Keratinocyte (primary cell): ENCODE measurements around the gene HSH2D. TPM values are rescaled to one million over a fixed set of nuclear protein-coding genes. Genes with fewer than 3 reads are reported as not detected.

ENCODE experiments used
- DNase-seq: peaks from one replicate; pipeline ENCODE4 v3.0.0-alpha.2; 2011; ENCODE audit warnings: low read depth, missing footprints, low spot score
- FAIRE-seq: peaks from 2 replicates; lab custom pipeline; 2011; peaks lifted over from hg19 to GRCh38; lab: Jason Lieb, UNC
- H2AFZ ChIP-seq: 2 replicates; pipeline ENCODE4 v1.6.0; 2012; ENCODE audit warnings: low read length, control low read depth, inconsistent platforms; ENCODE audit not compliant: control insufficient read depth
- H3K27ac ChIP-seq: 2 replicates; pipeline ENCODE4 v1.5.1; 2011; ENCODE audit warnings: low read length; ENCODE audit not compliant: control insufficient read depth, insufficient read depth
- H3K27me3 ChIP-seq: 3 replicates; pipeline ENCODE4 v1.6.0; 2011; ENCODE audit warnings: low read length; ENCODE audit not compliant: control insufficient read depth, insufficient read depth; ENCODE audit errors: extremely low read depth
- H3K36me3 ChIP-seq, 2 experiments: 2 replicates in 1 of 2; 3 replicates in 1 of 2; pipeline ENCODE4 v1.5.1; 2011; ENCODE audit warnings: low read length in 2 of 2, mild to moderate bottlenecking in 1 of 2; ENCODE audit not compliant: control insufficient read depth in 2 of 2, insufficient read depth in 2 of 2; ENCODE audit errors: extremely low read depth in 1 of 2
- H3K4me1 ChIP-seq: 3 replicates; pipeline ENCODE4 v1.5.1; 2011; ENCODE audit warnings: low read length; ENCODE audit not compliant: control insufficient read depth, insufficient read depth; ENCODE audit errors: extremely low read depth
- H3K4me2 ChIP-seq: 3 replicates; pipeline ENCODE4 v1.6.0; 2011; ENCODE audit warnings: low read depth, low read length; ENCODE audit not compliant: control insufficient read depth, insufficient read depth; ENCODE audit errors: extremely low read depth
- H3K4me3 ChIP-seq, 3 experiments: fragments of 200-600 bp in 1 of 3; sonication (generic) in 1 of 3; 2 replicates in 2 of 3; 3 replicates in 1 of 3; pipeline ENCODE4 v1.5.1; 2011 to 2016; ENCODE audit warnings: low read length in 3 of 3, mild to moderate bottlenecking in 3 of 3, control low read depth in 2 of 3, inconsistent platforms in 1 of 3, low read depth in 1 of 3, mixed read lengths in 1 of 3, mixed run types in 1 of 3, moderate library complexity in 1 of 3; ENCODE audit not compliant: control insufficient read depth in 2 of 3, insufficient read depth in 2 of 3; ENCODE audit errors: extremely low read depth in 1 of 3
- H3K79me2 ChIP-seq: 2 replicates; pipeline ENCODE4 v1.6.0; 2012; ENCODE audit warnings: low read length; ENCODE audit not compliant: control insufficient read depth, insufficient read depth
- H3K9ac ChIP-seq: 3 replicates; pipeline ENCODE4 v1.6.0; 2011; ENCODE audit warnings: low read length; ENCODE audit not compliant: control insufficient read depth, insufficient read depth; ENCODE audit errors: extremely low read depth
- H3K9me1 ChIP-seq: 3 replicates; pipeline ENCODE4 v1.6.0; 2011; ENCODE audit warnings: low read length; ENCODE audit not compliant: control insufficient read depth, insufficient read depth; ENCODE audit errors: extremely low read depth
- H3K9me3 ChIP-seq: 2 replicates; pipeline ENCODE4 v1.5.1; 2012; ENCODE audit warnings: low read depth, low read length; ENCODE audit not compliant: control insufficient read depth
- H4K20me1 ChIP-seq: 3 replicates; pipeline ENCODE4 v1.6.0; 2011; ENCODE audit warnings: low read length; ENCODE audit not compliant: control insufficient read depth, insufficient read depth; ENCODE audit errors: extremely low read depth
- EZH2 ChIP-seq: IDR thresholded peaks from one replicate; pipeline ENCODE4 v1.6.1; 2012; ENCODE audit warnings: inconsistent platforms, mild to moderate bottlenecking, low read length, moderate library complexity
- dilution Hi-C: fragments of 300-500 bp; cut with MboI; formaldehyde crosslinking; loops from one replicate; pipeline ENCODE4 v1.7.0; 2020; ENCODE audit warnings: low sequenced_read_pairs; ENCODE audit not compliant: extremely low pct_ligation_motif_present
- polyA plus RNA-seq, 5 experiments: library from polyadenylated mRNA; depleted of rRNA in 3 of 5; stranded (reverse) in 3 of 5; stranded (forward) in 1 of 5; unstranded in 1 of 5; fragments of >200 nt; gene quantifications; 1 replicate in 1 of 5; 2 replicates in 3 of 5; 3 replicates in 1 of 5; pipeline versions ENCODE4 v1.2.1 to v1.2.3, GENCODE V29; 2011 to 2012; ENCODE audit warnings: missing spikeins in 2 of 5, low read depth in 1 of 5, low replicate concordance in 1 of 5
- TF ChIP-seq, protein P1 (sequence below), 3 experiments: IDR thresholded peaks in 1 of 3; conservative IDR thresholded peaks in 1 of 3; optimal IDR thresholded peaks in 1 of 3; 2 replicates in 2 of 3; 3 replicates in 1 of 3; pipeline versions ENCODE3 to v1.5.1; 2011; ENCODE audit warnings: low read length in 3 of 3, mild to moderate bottlenecking in 3 of 3, moderate library complexity in 2 of 3, control low read depth in 1 of 3, inconsistent platforms in 1 of 3; ENCODE audit not compliant: insufficient read depth in 2 of 3; ENCODE audit errors: extremely low read depth in 1 of 3

HSH2D gene
- polyA plus RNA-seq, 1 donor (not counting 4 experiments of a cell fraction or from before 2014, with no cell fraction given) = 1.1 TPM

DNA sequence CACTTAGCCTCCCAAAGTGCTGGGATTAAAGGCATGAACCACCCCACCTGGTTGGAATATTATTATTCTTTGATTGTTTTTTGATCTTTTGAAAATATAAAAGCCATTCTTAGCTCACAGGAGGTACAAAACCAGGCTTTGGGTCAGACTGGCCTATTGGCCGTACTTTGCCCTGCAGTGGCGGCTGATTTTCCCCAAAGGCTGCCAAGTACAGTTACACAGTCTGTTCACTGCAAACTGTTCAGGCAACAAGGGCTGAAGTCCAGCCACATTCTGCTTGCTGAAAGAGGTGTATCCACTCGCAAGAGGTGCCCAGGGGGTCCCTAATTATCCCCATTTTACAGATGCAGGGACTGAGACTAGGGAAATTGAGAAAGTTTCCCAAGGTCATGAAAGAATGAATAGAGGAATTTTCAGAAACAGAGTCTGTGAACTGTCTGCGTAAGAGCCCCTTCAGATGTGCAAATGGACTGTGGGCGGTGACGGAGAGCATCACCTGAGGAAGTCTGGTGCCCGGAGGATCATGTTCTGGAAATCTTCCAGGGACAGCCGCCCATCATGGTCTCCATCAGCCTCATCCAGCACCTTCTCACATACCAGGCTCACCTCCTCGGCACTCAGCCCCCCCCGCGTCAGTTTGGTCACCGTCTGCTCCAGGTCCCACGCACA, 20.9 kb downstream of the HSH2D start:
- H3K9me3 ChIP-seq = no peaks in the 10 kb centered on the region
- H4K20me1 ChIP-seq = no peaks in the 10 kb centered on the region
- H3K79me2 ChIP-seq = no peaks in the 10 kb centered on the region
- dilution Hi-C loops = no loop called here
- peaks cover 11% of the 10 kb centered on the region for H3K4me1 ChIP-seq
- H3K27me3 ChIP-seq = no peaks in the 10 kb centered on the region
- H3K27ac ChIP-seq = no peak overlapping the region
- no peak overlapping the region for H2AFZ ChIP-seq
- H3K9me1 ChIP-seq = no peaks in the 10 kb centered on the region
- no peaks in the 10 kb centered on the region for H3K36me3 ChIP-seq
- H3K4me3 ChIP-seq = no peak overlapping the region
- no peak overlapping the region for H3K4me2 ChIP-seq
- DNase-seq (no peak), FAIRE-seq (no peak)
- no peak for TF ChIP-seq EZH2
- TF ChIP-seq, protein P1, sequence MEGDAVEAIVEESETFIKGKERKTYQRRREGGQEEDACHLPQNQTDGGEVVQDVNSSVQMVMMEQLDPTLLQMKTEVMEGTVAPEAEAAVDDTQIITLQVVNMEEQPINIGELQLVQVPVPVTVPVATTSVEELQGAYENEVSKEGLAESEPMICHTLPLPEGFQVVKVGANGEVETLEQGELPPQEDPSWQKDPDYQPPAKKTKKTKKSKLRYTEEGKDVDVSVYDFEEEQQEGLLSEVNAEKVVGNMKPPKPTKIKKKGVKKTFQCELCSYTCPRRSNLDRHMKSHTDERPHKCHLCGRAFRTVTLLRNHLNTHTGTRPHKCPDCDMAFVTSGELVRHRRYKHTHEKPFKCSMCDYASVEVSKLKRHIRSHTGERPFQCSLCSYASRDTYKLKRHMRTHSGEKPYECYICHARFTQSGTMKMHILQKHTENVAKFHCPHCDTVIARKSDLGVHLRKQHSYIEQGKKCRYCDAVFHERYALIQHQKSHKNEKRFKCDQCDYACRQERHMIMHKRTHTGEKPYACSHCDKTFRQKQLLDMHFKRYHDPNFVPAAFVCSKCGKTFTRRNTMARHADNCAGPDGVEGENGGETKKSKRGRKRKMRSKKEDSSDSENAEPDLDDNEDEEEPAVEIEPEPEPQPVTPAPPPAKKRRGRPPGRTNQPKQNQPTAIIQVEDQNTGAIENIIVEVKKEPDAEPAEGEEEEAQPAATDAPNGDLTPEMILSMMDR (optimal IDR thresholded peaks at IDR 0.05 in 1 of 3, IDR thresholded peaks at IDR 0.05 in 1 of 3, conservative IDR thresholded peaks at IDR 0.05 in 1 of 3; ENCODE audit: extremely low read depth in 1 of 3, insufficient read depth in 2 of 3, low read length in 3 of 3) = no peak
- H3K9ac ChIP-seq = no peak overlapping the region

DNA sequence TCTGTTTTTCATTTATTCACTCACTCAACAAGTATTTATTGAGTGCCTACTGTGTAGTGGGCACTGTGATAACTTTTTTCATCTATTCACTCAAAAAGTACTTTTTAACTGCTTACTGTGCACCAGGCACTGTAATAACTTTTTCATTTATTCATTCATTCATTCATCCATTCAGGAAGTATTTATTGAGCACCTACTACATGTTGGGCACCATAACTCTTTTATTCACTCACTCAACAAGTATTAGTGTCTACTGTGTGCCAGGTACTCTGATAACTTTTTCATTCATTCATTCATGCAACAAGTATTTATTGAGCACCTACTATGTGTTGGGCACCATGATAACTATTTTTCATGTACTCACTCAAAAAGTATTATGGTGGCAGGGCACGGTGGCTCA, 22.9 kb downstream of the HSH2D start:
- dilution Hi-C loops = no loop called here
- no peak overlapping the region for H3K27ac ChIP-seq

More for the DNA sequence above, 22.9 kb downstream of the HSH2D start:
- no peak for FAIRE-seq
- Histone ChIP-seq H2AFZ (no peak overlapping the region), H3K36me3 (no peaks in the 10 kb centered on the region), H3K4me1 (peaks cover 2% of the 10 kb centered on the region), H3K9ac (no peak overlapping the region), H3K27me3 (no peaks in the 10 kb centered on the region), H3K79me2 (no peaks in the 10 kb centered on the region), H3K4me3 (no peak overlapping the region), H3K4me2 (no peak overlapping the region), H3K9me1 (no peaks in the 10 kb centered on the region), H4K20me1 (no peaks in the 10 kb centered on the region), H3K9me3 (no peaks in the 10 kb centered on the region)
- no peak for TF ChIP-seq EZH2
- TF ChIP-seq, protein P1 (optimal IDR thresholded peaks at IDR 0.05 in 1 of 3, IDR thresholded peaks at IDR 0.05 in 1 of 3, conservative IDR thresholded peaks at IDR 0.05 in 1 of 3; ENCODE audit: extremely low read depth in 1 of 3, insufficient read depth in 2 of 3, low read length in 3 of 3) = no peak
- DNase-seq = no peak
